SK-N-SH treated with all-trans-retinoic acid at 6 μM for 48 hours (cell line): ENCODE results near the gene P3H1.

ENCODE experiments used
- ARNTL ChIP-seq: fragments of 450-650 bp; formaldehyde crosslinking; IDR thresholded peaks from 2 replicates; pipeline ENCODE4 v1.5.0; 2020; ENCODE audit warnings: low read depth, mild to moderate bottlenecking, moderate library complexity, borderline replicate concordance
- ISL1 ChIP-seq: fragments of 250-450 bp; sonication (Bioruptor Pico); IDR thresholded peaks from 2 replicates; pipeline ENCODE4 v2.1.2; 2022; ENCODE audit warnings: mild to moderate bottlenecking, moderate library complexity
- PATZ1 ChIP-seq: fragments of 250-450 bp; sonication (Bioruptor Pico); IDR thresholded peaks from 2 replicates; pipeline ENCODE4 v1.8.0; 2020; ENCODE audit warnings: mild to moderate bottlenecking, moderate library complexity, borderline replicate concordance
- TOX ChIP-seq: fragments of 250-450 bp; sonication (Bioruptor Pico); IDR thresholded peaks from 2 replicates; pipeline ENCODE4 v1.8.0; 2021; ENCODE audit warnings: mild to moderate bottlenecking, moderate library complexity, borderline replicate concordance

DNA sequence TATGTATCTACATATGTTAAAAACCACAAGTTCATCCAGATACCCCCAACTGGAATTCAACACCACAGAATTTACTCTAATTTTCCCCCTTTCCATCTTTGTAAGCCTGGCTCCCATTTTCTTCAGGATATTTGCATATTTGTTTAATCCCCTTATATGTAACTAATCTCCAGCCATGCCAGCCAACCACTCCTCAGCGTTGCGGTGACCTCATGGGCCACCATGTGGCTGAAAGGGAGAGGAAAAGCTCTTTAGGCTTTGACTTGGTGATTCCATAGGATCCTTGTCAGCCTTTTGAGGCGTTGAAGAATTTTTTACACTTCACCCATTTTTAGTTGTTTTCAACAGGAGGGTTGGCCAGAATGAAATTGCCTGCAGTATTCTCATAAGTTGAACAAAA, 36.8 kb downstream of the P3H1 start:
- TF ChIP-seq ISL1: no peak
- no peak for TF ChIP-seq TOX (CRISPR knock-in tag)
- TF ChIP-seq ARNTL (CRISPR knock-in tag): no peak
- no peak for TF ChIP-seq PATZ1
